Neural progenitor cell (in vitro differentiated cells): ENCODE measurements around the gene SLC5A2.

Experiments used
- EZH2phosphoT487 ChIP-seq: fragments of 200-600 bp; sonication (generic); IDR thresholded peaks from 2 replicates; pipeline ENCODE4 v1.6.1; 2017; ENCODE audit warnings: antibody characterized with exemption
- TF ChIP-seq, protein P1 (sequence below): fragments of 200-600 bp; sonication (generic); IDR thresholded peaks from 2 replicates; pipeline ENCODE4 v1.5.1; 2017; ENCODE audit warnings: antibody characterized with exemption, mild to moderate bottlenecking

GRCh38 chr16:31498493-31498892 is 15.6 kb downstream of the SLC5A2 start:
- TF ChIP-seq, protein P1, sequence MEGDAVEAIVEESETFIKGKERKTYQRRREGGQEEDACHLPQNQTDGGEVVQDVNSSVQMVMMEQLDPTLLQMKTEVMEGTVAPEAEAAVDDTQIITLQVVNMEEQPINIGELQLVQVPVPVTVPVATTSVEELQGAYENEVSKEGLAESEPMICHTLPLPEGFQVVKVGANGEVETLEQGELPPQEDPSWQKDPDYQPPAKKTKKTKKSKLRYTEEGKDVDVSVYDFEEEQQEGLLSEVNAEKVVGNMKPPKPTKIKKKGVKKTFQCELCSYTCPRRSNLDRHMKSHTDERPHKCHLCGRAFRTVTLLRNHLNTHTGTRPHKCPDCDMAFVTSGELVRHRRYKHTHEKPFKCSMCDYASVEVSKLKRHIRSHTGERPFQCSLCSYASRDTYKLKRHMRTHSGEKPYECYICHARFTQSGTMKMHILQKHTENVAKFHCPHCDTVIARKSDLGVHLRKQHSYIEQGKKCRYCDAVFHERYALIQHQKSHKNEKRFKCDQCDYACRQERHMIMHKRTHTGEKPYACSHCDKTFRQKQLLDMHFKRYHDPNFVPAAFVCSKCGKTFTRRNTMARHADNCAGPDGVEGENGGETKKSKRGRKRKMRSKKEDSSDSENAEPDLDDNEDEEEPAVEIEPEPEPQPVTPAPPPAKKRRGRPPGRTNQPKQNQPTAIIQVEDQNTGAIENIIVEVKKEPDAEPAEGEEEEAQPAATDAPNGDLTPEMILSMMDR: no peak
- TF ChIP-seq EZH2phosphoT487: no peak
